DND-41 (cell line): Measurements from ENCODE around the gene CNTFR.

Source experiments
- ATAC-seq: fragments of 200-7000 bp; cut with Tn5 transposase; 3 replicates; pipeline ENCODE4 v1.9.1; 2021; ENCODE audit warnings: low read depth; ENCODE audit not compliant: insufficient read depth
- DNase-seq: peaks from one replicate; pipeline ENCODE4 v3.0.0-alpha.2; 2020
- H2AFZ ChIP-seq: 2 replicates; pipeline ENCODE4 v1.6.0; 2012; ENCODE audit warnings: low read depth, low read length
- H3K27ac ChIP-seq: 2 replicates; pipeline ENCODE4 v1.5.1; 2012; ENCODE audit warnings: low read length, inconsistent platforms
- H3K27me3 ChIP-seq: fragments of 200-600 bp; sonication (generic); 2 replicates; pipeline ENCODE4 v1.6.0; 2012; ENCODE audit warnings: low read length, mild to moderate bottlenecking, inconsistent platforms; ENCODE audit not compliant: insufficient read depth, poor library complexity
- H3K36me3 ChIP-seq: 2 replicates; pipeline ENCODE4 v1.5.1; 2012; ENCODE audit warnings: low read length, inconsistent platforms; ENCODE audit not compliant: insufficient read depth
- H3K4me1 ChIP-seq: 2 replicates; pipeline ENCODE4 v1.5.1; 2012; ENCODE audit warnings: mild to moderate bottlenecking, low read length; ENCODE audit not compliant: insufficient read depth
- H3K4me2 ChIP-seq: 2 replicates; pipeline ENCODE4 v1.6.0; 2012; ENCODE audit warnings: mild to moderate bottlenecking, moderate library complexity, low read length, inconsistent platforms; ENCODE audit not compliant: insufficient read depth
- H3K4me3 ChIP-seq, 2 experiments: fragments of 200-600 bp in 1 of 2; shearing (Covaris generic) in 1 of 2; 2 replicates each; pipeline ENCODE4 v1.5.1; 2012 to 2016; ENCODE audit warnings: inconsistent platforms in 2 of 2, low read length in 2 of 2, mild to moderate bottlenecking in 2 of 2, low read depth in 1 of 2, moderate library complexity in 1 of 2
- H3K79me2 ChIP-seq: 2 replicates; pipeline ENCODE4 v1.6.0; 2012; ENCODE audit warnings: low read length, inconsistent platforms; ENCODE audit not compliant: insufficient read depth
- H3K9ac ChIP-seq: 2 replicates; pipeline ENCODE4 v1.6.0; 2012; ENCODE audit warnings: low read depth, mild to moderate bottlenecking, inconsistent platforms, low read length, moderate library complexity
- H3K9me3 ChIP-seq: 2 replicates; pipeline ENCODE4 v1.5.1; 2012; ENCODE audit warnings: low read length, moderate library complexity, mild to moderate bottlenecking, inconsistent platforms; ENCODE audit not compliant: insufficient read depth, severe bottlenecking
- H4K20me1 ChIP-seq: 2 replicates; pipeline ENCODE4 v1.6.0; 2012; ENCODE audit warnings: low read length; ENCODE audit not compliant: insufficient read depth
- CTCF ChIP-seq: IDR thresholded peaks from 2 replicates; pipeline ENCODE4 v1.5.1; 2012; ENCODE audit warnings: borderline replicate concordance, low read length, moderate library complexity, mild to moderate bottlenecking; ENCODE audit not compliant: poor library complexity, severe bottlenecking; ENCODE audit errors: extremely low read depth
- EZH2 ChIP-seq: IDR thresholded peaks from 3 replicates; pipeline ENCODE4 v1.6.1; 2012; ENCODE audit warnings: borderline replicate concordance, low read depth, mild to moderate bottlenecking, moderate library complexity, low read length, inconsistent platforms; ENCODE audit not compliant: severe bottlenecking

Gene CNTFR

DNA sequence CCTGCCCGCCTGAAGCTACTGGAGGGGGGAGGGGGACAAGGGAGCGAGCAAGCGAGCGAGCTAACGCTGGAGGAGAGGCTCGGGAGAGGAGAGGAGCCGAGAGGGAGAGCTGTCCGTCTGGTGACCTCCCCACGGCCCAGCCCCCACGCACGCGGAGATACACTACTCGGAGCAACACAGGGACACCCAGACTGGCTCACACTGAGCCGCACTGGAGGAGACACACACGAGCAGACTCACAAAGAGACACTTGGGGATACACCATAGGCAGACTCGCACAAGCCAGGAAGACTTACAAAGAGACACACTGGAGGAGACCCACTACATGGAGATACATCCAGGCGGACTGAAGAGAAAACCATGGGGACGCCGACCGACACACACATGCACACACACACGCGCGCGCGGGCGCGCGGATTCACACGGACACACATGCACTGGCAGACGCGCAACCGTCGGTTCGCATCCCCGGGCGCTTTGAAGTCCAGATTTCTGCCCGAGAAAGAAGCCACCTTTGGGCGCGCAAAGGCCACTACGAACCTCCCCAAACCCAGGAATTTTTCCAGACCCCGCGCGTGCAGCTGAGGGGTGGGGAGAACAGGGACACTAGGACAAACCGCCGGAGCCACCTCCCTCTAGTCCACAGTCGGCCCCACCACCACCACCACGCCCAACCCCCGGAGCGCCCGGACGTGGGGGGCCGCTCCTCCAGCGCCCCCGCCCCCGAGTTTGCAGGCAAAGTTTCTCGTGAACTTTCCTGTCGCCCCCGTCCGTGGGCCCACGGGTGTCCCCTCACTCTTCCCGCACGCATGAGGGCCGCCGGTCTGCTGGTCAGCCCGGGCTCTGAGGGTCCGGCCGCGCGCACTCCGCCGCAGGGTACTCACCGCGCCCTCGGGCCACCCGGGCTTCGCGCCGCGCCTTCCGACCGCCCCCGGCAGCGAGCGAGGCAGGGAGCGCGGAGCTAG is 571 bp downstream of the CNTFR start:
- no peak overlapping the region for H2AFZ ChIP-seq
- H3K4me3 ChIP-seq, result no peak overlapping the region
- H3K4me2 ChIP-seq, result no peak overlapping the region
- DNase-seq (no peak), ATAC-seq (no peak)
- no peaks in the 10 kb centered on the region for H4K20me1 ChIP-seq
- no peaks in the 10 kb centered on the region for H3K9me3 ChIP-seq
- H3K4me1 ChIP-seq, result no peaks in the 10 kb centered on the region
- H3K79me2 ChIP-seq, result no peaks in the 10 kb centered on the region
- H3K27ac ChIP-seq, result no peak overlapping the region
- TF ChIP-seq CTCF (no peak), EZH2 (no peak)
- peaks cover 41% of the 10 kb centered on the region for H3K27me3 ChIP-seq
- H3K36me3 ChIP-seq, result no peaks in the 10 kb centered on the region
- no peak overlapping the region for H3K9ac ChIP-seq

- Histone ChIP-seq H2AFZ (no peak overlapping the region), H3K4me3 (no peak overlapping the region), H3K9me3 (no peaks in the 10 kb centered on the region), H3K27ac (no peak overlapping the region), H3K4me2 (no peak overlapping the region), H3K4me1 (no peaks in the 10 kb centered on the region), H3K9ac (no peak overlapping the region), H4K20me1 (no peaks in the 10 kb centered on the region), H3K36me3 (no peaks in the 10 kb centered on the region), H3K27me3 (peaks cover 27% of the 10 kb centered on the region), H3K79me2 (no peaks in the 10 kb centered on the region)
- TF ChIP-seq EZH2 (no peak), CTCF (no peak)
- DNase-seq, result no peak
- no peak for ATAC-seq
Measured at GRCh38 chr9:34587271-34587670, 2.3 kb downstream of the CNTFR start.

- TF ChIP-seq EZH2 (no peak), CTCF (no peak)
- DNase-seq (no peak), ATAC-seq (no peak)
- H3K9me3 ChIP-seq, result no peaks in the 10 kb centered on the region
- no peak overlapping the region for H3K4me3 ChIP-seq
- H4K20me1 ChIP-seq, result no peaks in the 10 kb centered on the region
- no peak overlapping the region for H2AFZ ChIP-seq
- no peaks in the 10 kb centered on the region for H3K36me3 ChIP-seq
- no peaks in the 10 kb centered on the region for H3K4me1 ChIP-seq
- H3K79me2 ChIP-seq, result no peaks in the 10 kb centered on the region
- H3K9ac ChIP-seq, result no peak overlapping the region
- H3K27me3 ChIP-seq, result peaks cover 25% of the 10 kb centered on the region
- H3K4me2 ChIP-seq, result no peak overlapping the region
- H3K27ac ChIP-seq, result no peak overlapping the region
Measured at GRCh38 chr9:34585946-34586669, 3.4 kb downstream of the CNTFR start.
